COR-L47 (cell line): ENCODE results near the gene C16orf90.

ENCODE experiments used
- DNase-seq: peaks from one replicate; lab custom pipeline; 2025; lab: John Stamatoyannopoulos, UW

The C16orf90 gene

GRCh38 chr16:3495176-3495575 lies at the start of gene C16orf90:
Gene C16orf90 (minus strand): TSS chr16:3495489. CDS start chr16:3495421, 68 bp downstream.
- DNase-seq = no peak

- no peak for DNase-seq
Observed at GRCh38 chr16:3542601-3543373, 47.5 kb upstream of the C16orf90 start.

GRCh38 chr16:3541527-3542155 lies 46.4 kb upstream of the C16orf90 start:
- DNase-seq = no peak

- no peak for DNase-seq
Observed at GRCh38 chr16:3538222-3538621, 42.9 kb upstream of the C16orf90 start.

- DNase-seq = no peak
Observed at GRCh38 chr16:3536851-3537250, 41.6 kb upstream of the C16orf90 start.

GRCh38 chr16:3536271-3536731 lies 41.0 kb upstream of the C16orf90 start:
- DNase-seq = no peak

GRCh38 chr16:3534126-3534525 lies 38.8 kb upstream of the C16orf90 start:
- no peak for DNase-seq

- DNase-seq = no peak
Observed at GRCh38 chr16:3532741-3533140, 37.5 kb upstream of the C16orf90 start.

- no peak for DNase-seq
Observed at GRCh38 chr16:3530371-3530914, 35.2 kb upstream of the C16orf90 start.

- DNase-seq = no peak
Observed at GRCh38 chr16:3529175-3529574, 33.9 kb upstream of the C16orf90 start.

GRCh38 chr16:3528406-3528805 lies 33.1 kb upstream of the C16orf90 start:
- no peak for DNase-seq

- DNase-seq = peak; percentile 71
Observed at GRCh38 chr16:3527216-3527829, 32.0 kb upstream of the C16orf90 start.

- no peak for DNase-seq
Observed at GRCh38 chr16:3525951-3526350, 30.7 kb upstream of the C16orf90 start.

- DNase-seq = no peak
Observed at GRCh38 chr16:3523281-3523680, 28.0 kb upstream of the C16orf90 start.

- DNase-seq = no peak
Observed at GRCh38 chr16:3520841-3521240, 25.6 kb upstream of the C16orf90 start.

GRCh38 chr16:3520413-3520812 lies 25.1 kb upstream of the C16orf90 start:
- no peak for DNase-seq

GRCh38 chr16:3519581-3519980 lies 24.3 kb upstream of the C16orf90 start:
- DNase-seq = no peak

- no peak for DNase-seq
Observed at GRCh38 chr16:3518986-3519348, 23.7 kb upstream of the C16orf90 start.

- no peak for DNase-seq
Observed at GRCh38 chr16:3518292-3518985, 23.1 kb upstream of the C16orf90 start.

GRCh38 chr16:3515897-3516296 lies 20.6 kb upstream of the C16orf90 start:
- DNase-seq = no peak

- no peak for DNase-seq
Observed at GRCh38 chr16:3514621-3515020, 19.3 kb upstream of the C16orf90 start.

- no peak for DNase-seq
Observed at GRCh38 chr16:3513892-3514583, 18.7 kb upstream of the C16orf90 start.
